Measurements from ENCODE around the gene CYFIP1. TPM values are rescaled to one million over a fixed set of nuclear protein-coding genes. Genes with fewer than 3 reads are reported as not detected.

Gene CYFIP1
- total RNA-seq, 1 donor from 2014 or later: 98.3 TPM

DNA sequence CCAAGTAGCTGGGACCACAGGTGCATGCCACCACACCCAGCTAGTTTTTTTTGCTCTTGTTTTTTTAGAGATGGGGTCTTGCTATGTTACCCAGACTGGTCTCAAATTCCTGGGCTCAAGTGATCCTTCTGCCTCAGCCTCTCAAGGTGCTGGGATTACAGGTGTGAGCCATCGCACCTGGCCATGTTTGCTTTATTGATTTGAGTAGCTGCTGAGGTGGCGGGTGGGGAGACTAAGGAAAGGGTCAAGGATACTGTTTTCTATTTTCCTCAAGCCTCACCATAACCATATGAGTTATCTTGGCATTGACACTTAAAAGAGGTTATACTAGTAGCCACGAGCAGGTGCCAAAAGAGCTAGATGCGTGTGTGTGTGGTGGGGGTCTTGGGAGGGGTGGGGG lies 39.0 kb downstream of the CYFIP1 start:
- H3K4me1 Mint-ChIP-seq: no peaks in the 10 kb centered on the region
- peaks cover 17% of the 10 kb centered on the region for H3K36me3 Mint-ChIP-seq
- DNase-seq (ENCODE audit: low spot score in 2 of 2, unreplicated experiment in 2 of 2): no peak
- no peaks in the 10 kb centered on the region for H3K27me3 Mint-ChIP-seq (ENCODE audit: low read depth)
- H3K9me3 Mint-ChIP-seq: no peaks in the 10 kb centered on the region
- H3K4me3 Mint-ChIP-seq: no peak overlapping the region
- no peak overlapping the region for H3K27ac Mint-ChIP-seq
- TF ChIP-seq, protein P1, sequence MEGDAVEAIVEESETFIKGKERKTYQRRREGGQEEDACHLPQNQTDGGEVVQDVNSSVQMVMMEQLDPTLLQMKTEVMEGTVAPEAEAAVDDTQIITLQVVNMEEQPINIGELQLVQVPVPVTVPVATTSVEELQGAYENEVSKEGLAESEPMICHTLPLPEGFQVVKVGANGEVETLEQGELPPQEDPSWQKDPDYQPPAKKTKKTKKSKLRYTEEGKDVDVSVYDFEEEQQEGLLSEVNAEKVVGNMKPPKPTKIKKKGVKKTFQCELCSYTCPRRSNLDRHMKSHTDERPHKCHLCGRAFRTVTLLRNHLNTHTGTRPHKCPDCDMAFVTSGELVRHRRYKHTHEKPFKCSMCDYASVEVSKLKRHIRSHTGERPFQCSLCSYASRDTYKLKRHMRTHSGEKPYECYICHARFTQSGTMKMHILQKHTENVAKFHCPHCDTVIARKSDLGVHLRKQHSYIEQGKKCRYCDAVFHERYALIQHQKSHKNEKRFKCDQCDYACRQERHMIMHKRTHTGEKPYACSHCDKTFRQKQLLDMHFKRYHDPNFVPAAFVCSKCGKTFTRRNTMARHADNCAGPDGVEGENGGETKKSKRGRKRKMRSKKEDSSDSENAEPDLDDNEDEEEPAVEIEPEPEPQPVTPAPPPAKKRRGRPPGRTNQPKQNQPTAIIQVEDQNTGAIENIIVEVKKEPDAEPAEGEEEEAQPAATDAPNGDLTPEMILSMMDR (IDR thresholded peaks at IDR 0.05; ENCODE audit: unreplicated experiment): no peak

DNA sequence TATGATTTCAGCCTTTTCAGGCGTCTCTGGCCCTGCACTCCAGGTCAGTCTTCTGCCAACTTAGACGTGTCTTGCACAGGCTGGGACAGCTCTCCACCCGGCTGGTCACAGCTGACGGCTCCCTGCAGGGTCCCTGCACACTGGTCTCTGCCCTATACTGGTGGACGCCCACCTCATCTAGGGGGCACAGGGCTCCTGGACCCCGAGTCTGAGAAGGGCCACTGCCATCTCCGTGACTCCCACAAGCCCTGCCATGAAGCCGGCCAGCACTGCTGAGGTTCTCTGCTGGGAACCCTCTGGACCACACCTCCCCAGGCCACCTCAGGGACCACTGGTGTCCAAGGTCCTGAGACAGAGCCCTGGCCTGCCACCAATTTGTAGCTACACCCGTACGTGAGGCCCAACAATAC lies 40.5 kb downstream of the CYFIP1 start:
- Mint-ChIP-seq H3K27me3 (ENCODE audit: low read depth) (no peaks in the 10 kb centered on the region), H3K4me3 (no peak overlapping the region), H3K4me1 (no peaks in the 10 kb centered on the region), H3K27ac (no peak overlapping the region), H3K9me3 (no peaks in the 10 kb centered on the region), H3K36me3 (peaks cover 32% of the 10 kb centered on the region)
- DNase-seq (ENCODE audit: low spot score in 2 of 2, unreplicated experiment in 2 of 2): no peak
- TF ChIP-seq, protein P1 (IDR thresholded peaks at IDR 0.05; ENCODE audit: unreplicated experiment): no peak

DNA sequence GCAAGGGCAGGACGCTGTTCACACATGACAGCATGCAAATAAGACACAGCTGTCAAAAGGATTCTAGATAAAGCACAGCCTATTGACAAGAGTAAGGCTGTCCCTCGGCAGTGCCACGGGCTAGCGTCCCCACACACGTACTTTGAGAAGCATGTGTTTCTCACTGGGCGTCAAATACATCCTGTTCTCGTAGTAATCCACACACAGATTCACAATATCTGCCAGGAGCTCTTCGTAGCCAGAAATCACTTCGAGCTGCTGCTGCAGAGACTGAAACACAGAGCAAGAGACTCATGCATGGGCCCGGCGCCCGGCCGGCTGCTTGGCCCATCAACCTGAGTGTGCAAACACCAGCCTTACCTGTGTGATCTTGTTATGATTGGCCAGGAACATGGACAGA lies 41.1 kb downstream of the CYFIP1 start:
- DNase-seq (ENCODE audit: low spot score in 2 of 2, unreplicated experiment in 2 of 2): no peak
- H3K4me1 Mint-ChIP-seq: no peaks in the 10 kb centered on the region
- H3K27ac Mint-ChIP-seq: no peak overlapping the region
- no peaks in the 10 kb centered on the region for H3K27me3 Mint-ChIP-seq (ENCODE audit: low read depth)
- TF ChIP-seq, protein P1 (IDR thresholded peaks at IDR 0.05; ENCODE audit: unreplicated experiment): no peak
- H3K9me3 Mint-ChIP-seq: no peaks in the 10 kb centered on the region
- H3K4me3 Mint-ChIP-seq: no peak overlapping the region
- H3K36me3 Mint-ChIP-seq: peaks cover 33% of the 10 kb centered on the region

DNA sequence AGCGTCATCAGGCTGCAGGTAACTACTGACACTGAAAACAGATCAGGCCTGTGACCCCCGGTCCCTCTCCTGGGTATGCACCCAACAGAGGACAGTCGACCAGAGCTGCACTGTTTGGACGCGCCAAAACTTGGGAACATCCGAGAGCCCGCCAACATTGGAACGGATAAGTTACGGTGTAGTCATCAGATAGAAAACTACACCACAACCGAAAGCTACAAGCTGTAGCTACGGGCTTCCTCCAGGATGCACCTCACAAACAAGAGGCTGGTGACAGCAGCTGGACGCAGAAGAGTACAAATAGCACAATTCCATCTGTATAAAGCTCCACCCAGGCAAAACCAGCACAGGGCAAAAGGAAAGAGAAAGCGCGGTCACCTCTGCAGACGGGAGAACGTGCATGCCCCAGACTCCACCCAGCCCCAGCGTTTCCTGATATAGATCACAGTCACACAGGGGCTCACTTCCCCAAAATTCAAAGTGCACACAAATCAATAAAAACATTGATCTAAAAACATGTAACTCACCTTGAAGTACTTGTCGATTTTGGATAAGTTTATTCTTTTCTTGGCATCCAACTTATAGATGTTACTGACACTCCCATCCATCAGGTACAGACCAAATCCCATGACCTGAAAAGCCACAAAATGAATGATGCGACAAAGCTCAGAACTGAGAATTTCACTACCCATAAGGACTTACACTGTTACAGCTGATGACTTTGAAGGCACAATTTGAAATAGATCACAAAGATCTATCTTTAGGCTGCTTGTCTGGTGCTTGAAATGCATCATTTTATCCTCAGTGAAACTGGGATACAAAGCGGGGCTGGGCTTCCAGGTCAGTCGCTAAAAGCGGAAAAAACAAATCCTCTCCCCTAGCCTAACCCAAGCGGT lies 43.3 kb downstream of the CYFIP1 start:
- peaks cover 37% of the 10 kb centered on the region for H3K36me3 Mint-ChIP-seq

DNA sequence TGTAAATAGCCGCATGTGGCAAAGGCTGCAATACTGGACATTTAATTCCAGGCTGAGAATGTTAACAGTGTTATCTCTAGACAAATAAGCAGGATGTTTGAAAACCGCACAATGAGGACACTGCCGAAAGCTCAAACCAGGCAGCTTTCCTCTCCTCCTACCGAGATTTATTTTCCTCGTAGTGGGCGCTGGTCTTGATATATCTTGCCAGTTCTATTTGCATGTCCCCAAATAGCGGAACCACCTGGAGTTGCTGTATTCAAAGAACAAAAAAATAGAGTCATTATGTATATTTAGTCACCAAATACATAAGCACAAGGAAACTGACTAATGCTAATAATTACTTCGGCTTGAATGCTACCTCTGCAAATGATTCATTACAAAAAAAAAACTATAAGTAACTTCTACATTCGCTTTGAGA lies 46.5 kb downstream of the CYFIP1 start:
- TF ChIP-seq, protein P1 (IDR thresholded peaks at IDR 0.05; ENCODE audit: unreplicated experiment): no peak
- DNase-seq (ENCODE audit: low spot score in 2 of 2, unreplicated experiment in 2 of 2): no peak
- Mint-ChIP-seq H3K27me3 (ENCODE audit: low read depth) (no peaks in the 10 kb centered on the region), H3K27ac (no peak overlapping the region), H3K4me3 (no peak overlapping the region), H3K4me1 (no peaks in the 10 kb centered on the region), H3K9me3 (no peaks in the 10 kb centered on the region), H3K36me3 (peaks cover 36% of the 10 kb centered on the region)

More for the DNA sequence above, 43.3 kb downstream of the CYFIP1 start:
- no peaks in the 10 kb centered on the region for H3K4me1 Mint-ChIP-seq
- H3K27me3 Mint-ChIP-seq (ENCODE audit: low read depth): no peaks in the 10 kb centered on the region
- TF ChIP-seq, protein P1 (IDR thresholded peaks at IDR 0.05; ENCODE audit: unreplicated experiment): no peak
- H3K9me3 Mint-ChIP-seq: no peaks in the 10 kb centered on the region
- H3K4me3 Mint-ChIP-seq: no peak overlapping the region
- DNase-seq (ENCODE audit: low spot score in 2 of 2, unreplicated experiment in 2 of 2): no peak
- H3K27ac Mint-ChIP-seq: no peak overlapping the region

Data from mesothelial cell of epicardium (in vitro differentiated cells).